Stimulated activated CD4-positive, alpha-beta T cell treated with anti-CD3 and anti-CD28 coated beads, Interleukin-2, amount 100 ng/mL, for 48 hours (primary cell): ENCODE data around the gene USP15.
"Not testable (repeated sequence)": the region's sequence is repeated elsewhere in the genome, so short reads cannot be mapped to it uniquely, and the experiment has no call there.

ENCODE experiments used
- DNase-seq, 2 donors: peaks; one replicate each; pipeline ENCODE4 v3.0.0-alpha.2; 2020

Gene USP15

DNA sequence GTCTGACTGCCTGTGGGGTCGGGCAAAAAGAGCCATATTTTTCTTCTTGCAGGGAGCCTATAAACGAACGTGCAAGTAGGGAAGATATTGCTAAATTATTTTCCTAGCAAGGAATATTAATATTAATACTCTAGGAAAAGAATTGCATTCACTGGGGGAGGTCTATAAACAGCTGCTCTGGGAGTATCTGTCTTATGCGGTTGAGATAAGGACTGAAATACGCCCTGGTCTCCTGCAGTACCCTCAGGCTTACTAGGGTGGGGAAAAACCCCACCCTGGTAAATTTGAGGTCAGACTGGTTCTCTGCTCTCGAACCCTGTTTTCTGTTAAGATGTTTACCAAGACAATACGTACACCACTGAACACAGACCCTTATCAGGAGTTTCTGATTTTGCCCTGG lies 203.0 kb downstream of the USP15 start:
- not testable (repeated sequence) for DNase-seq
